ENCODE results near the gene TGM5. TPM values are rescaled to one million over a fixed set of nuclear protein-coding genes. Genes with fewer than 3 reads are reported as not detected.
A peak's percentile ranks its signal among the peaks of the same experiment; 100 is the strongest.

Gene TGM5
- total RNA-seq, 1 donor from 2014 or later, result not detected

GRCh38 chr15:43287254-43287653 lies 20.5 kb upstream of the TGM5 start:
- Mint-ChIP-seq H3K27ac (ENCODE audit: unreplicated experiment) (no peak overlapping the region), H3K4me3 (ENCODE audit: unreplicated experiment) (no peak overlapping the region), H3K36me3 (ENCODE audit: unreplicated experiment) (no peaks in the 10 kb centered on the region), H3K27me3 (ENCODE audit: unreplicated experiment) (peaks cover 1% of the 10 kb centered on the region), H3K4me1 (ENCODE audit: low read depth, unreplicated experiment) (no peaks in the 10 kb centered on the region), H3K9me3 (ENCODE audit: unreplicated experiment) (peaks cover 8% of the 10 kb centered on the region)
- no peak for DNase-seq
- TF ChIP-seq CTCF (IDR thresholded peaks at IDR 0.05; ENCODE audit: partially characterized antibody, unreplicated experiment), result no peak

- TF ChIP-seq CTCF (IDR thresholded peaks at IDR 0.05; ENCODE audit: partially characterized antibody, unreplicated experiment), result no peak
- Mint-ChIP-seq H3K36me3 (ENCODE audit: unreplicated experiment) (no peaks in the 10 kb centered on the region), H3K4me3 (ENCODE audit: unreplicated experiment) (no peak overlapping the region), H3K27ac (ENCODE audit: unreplicated experiment) (no peak overlapping the region), H3K9me3 (ENCODE audit: unreplicated experiment) (peaks cover 6% of the 10 kb centered on the region), H3K27me3 (ENCODE audit: unreplicated experiment) (peaks cover 1% of the 10 kb centered on the region), H3K4me1 (ENCODE audit: low read depth, unreplicated experiment) (no peaks in the 10 kb centered on the region)
- no peak for DNase-seq
Observed at GRCh38 chr15:43286074-43286473, 19.3 kb upstream of the TGM5 start.

- peak; percentile 77 for TF ChIP-seq CTCF (IDR thresholded peaks at IDR 0.05; ENCODE audit: partially characterized antibody, unreplicated experiment)
- H3K4me1 Mint-ChIP-seq (ENCODE audit: low read depth, unreplicated experiment), result no peaks in the 10 kb centered on the region
- H3K27ac Mint-ChIP-seq (ENCODE audit: unreplicated experiment), result no peak overlapping the region
- no peak overlapping the region for H3K4me3 Mint-ChIP-seq (ENCODE audit: unreplicated experiment)
- peaks cover 1% of the 10 kb centered on the region for H3K27me3 Mint-ChIP-seq (ENCODE audit: unreplicated experiment)
- H3K36me3 Mint-ChIP-seq (ENCODE audit: unreplicated experiment), result no peaks in the 10 kb centered on the region
- DNase-seq, result peak; percentile 37
- peaks cover 6% of the 10 kb centered on the region for H3K9me3 Mint-ChIP-seq (ENCODE audit: unreplicated experiment)
Observed at GRCh38 chr15:43285609-43286037, 18.9 kb upstream of the TGM5 start.

GRCh38 chr15:43283526-43283925 lies 16.8 kb upstream of the TGM5 start:
- H3K4me3 Mint-ChIP-seq (ENCODE audit: unreplicated experiment), result no peak overlapping the region

More at GRCh38 chr15:43283526-43283925, 16.8 kb upstream of the TGM5 start:
- Mint-ChIP-seq H3K27me3 (ENCODE audit: unreplicated experiment) (no peaks in the 10 kb centered on the region), H3K9me3 (ENCODE audit: unreplicated experiment) (peaks cover 6% of the 10 kb centered on the region), H3K36me3 (ENCODE audit: unreplicated experiment) (no peaks in the 10 kb centered on the region), H3K27ac (ENCODE audit: unreplicated experiment) (no peak overlapping the region), H3K4me1 (ENCODE audit: low read depth, unreplicated experiment) (no peaks in the 10 kb centered on the region)
- no peak for TF ChIP-seq CTCF (IDR thresholded peaks at IDR 0.05; ENCODE audit: partially characterized antibody, unreplicated experiment)
- no peak for DNase-seq
